Measurements from ENCODE around the gene TTYH3.

The TTYH3 gene

DNA sequence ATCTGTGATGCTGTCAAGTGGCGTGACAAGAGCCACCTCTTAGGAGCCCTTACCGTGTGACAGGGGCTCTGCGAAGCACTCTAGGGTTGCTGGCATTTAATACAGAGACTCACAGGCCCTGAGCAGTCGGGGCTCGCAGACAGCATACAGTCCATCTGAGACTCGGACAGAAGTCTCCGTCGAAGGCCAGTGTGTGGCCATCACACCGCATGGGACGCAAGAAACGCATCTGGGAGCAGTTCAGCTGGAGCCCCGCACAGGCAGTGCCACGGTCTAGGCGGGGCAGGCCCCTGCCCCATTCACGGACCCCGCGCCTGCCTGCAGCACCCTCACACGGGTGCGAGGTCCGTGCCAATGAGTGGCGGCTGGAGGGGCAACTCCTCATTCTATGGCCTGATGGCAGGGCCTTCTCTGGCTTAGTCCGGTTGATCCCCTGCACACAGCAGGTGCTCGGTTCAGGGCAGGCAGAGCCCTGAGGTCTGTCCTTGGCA is 39.4 kb upstream of the TTYH3 start:
- Histone ChIP-seq H3K27me3 (ENCODE audit: control insufficient read depth, insufficient read depth, low read length, poor library complexity, severe bottlenecking) (no peaks in the 10 kb centered on the region), H3K36me3 (ENCODE audit: control insufficient read depth, insufficient read depth, low read length) (no peaks in the 10 kb centered on the region), H3K27ac (ENCODE audit: insufficient read depth, low read depth, low read length, poor library complexity, severe bottlenecking) (no peak overlapping the region), H3K4me3 (ENCODE audit: insufficient read depth, low read depth, low read length) (no peak overlapping the region), H3K9me3 (ENCODE audit: control insufficient read depth, low read length) (no peaks in the 10 kb centered on the region), H3K4me1 (ENCODE audit: control insufficient read depth, insufficient read depth, low read length) (no peaks in the 10 kb centered on the region)
- WGBS, 2 experiments: 94 to 96% methylated on average over 23 of the region's 23 CpGs

DNA sequence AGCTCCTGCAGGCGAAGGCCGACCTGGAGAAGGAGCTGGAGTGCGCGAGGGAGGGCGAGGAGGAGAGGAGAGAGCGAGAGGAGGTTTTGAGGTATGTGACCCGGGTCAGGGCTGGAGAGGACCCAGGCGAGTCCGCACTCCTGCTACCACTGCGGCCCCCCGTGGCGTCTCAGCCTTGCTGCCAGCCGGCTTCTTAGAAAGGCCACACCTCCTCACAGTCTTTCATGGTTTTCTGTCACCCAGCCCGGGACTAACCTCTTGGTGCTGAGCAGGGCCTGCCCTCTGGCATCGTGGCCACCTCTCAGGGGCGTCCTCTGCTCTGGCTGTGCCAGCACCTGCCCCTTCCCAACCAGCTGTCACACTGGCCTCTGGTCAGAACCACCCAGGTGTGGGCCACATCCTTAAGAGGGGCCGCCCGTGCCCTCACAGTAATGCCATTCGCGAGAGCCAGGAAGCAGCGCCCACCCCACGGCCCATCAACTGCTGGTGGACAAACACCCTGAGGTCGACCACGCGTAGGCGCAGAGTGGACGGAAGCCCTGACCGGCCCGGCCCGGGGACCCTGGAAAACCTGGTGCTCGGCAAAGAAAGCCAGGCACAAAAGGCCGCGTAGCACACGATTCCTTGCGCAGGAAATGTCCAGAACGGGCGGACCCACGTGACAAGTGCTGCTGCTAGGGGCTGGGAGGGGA is 38.6 kb upstream of the TTYH3 start:
- Histone ChIP-seq H3K9me3 (ENCODE audit: control insufficient read depth, low read length) (no peaks in the 10 kb centered on the region), H3K4me3 (ENCODE audit: insufficient read depth, low read depth, low read length) (no peak overlapping the region), H3K27ac (ENCODE audit: insufficient read depth, low read depth, low read length, poor library complexity, severe bottlenecking) (no peak overlapping the region), H3K36me3 (ENCODE audit: control insufficient read depth, insufficient read depth, low read length) (no peaks in the 10 kb centered on the region), H3K4me1 (ENCODE audit: control insufficient read depth, insufficient read depth, low read length) (no peaks in the 10 kb centered on the region), H3K27me3 (ENCODE audit: control insufficient read depth, insufficient read depth, low read length, poor library complexity, severe bottlenecking) (no peaks in the 10 kb centered on the region)
- WGBS, 2 experiments: 94 to 95% methylated on average over 38 of the region's 38 CpGs

DNA sequence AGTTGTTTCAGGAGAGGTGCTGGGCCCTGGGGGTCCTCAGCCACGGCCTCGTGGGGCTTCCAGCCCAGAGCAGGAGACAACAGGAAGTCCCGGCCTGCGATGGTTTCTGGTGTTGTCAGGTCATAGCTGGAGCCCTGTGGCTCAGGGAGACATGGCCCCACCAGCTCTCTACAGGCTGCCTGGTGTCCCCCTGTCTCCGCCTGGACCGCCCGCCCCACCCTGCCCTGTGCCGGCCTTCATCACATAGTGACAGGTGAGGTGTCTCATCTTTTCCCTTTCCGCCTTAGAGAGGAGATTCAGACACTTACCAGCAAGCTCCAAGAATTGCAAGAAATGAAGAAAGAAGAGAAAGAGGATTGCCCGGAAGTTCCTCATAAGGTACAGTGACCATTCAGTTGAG is 37.2 kb upstream of the TTYH3 start:
- H3K27me3 ChIP-seq (ENCODE audit: control insufficient read depth, insufficient read depth, low read length, poor library complexity, severe bottlenecking): no peaks in the 10 kb centered on the region
- peaks cover 9% of the 10 kb centered on the region for H3K36me3 ChIP-seq (ENCODE audit: control insufficient read depth, insufficient read depth, low read length)
- no peak overlapping the region for H3K27ac ChIP-seq (ENCODE audit: insufficient read depth, low read depth, low read length, poor library complexity, severe bottlenecking)
- H3K4me3 ChIP-seq (ENCODE audit: insufficient read depth, low read depth, low read length): no peak overlapping the region
- no peaks in the 10 kb centered on the region for H3K4me1 ChIP-seq (ENCODE audit: control insufficient read depth, insufficient read depth, low read length)
- WGBS, 2 experiments: 94 to 96% methylated on average over 10 of the region's 10 CpGs
- no peaks in the 10 kb centered on the region for H3K9me3 ChIP-seq (ENCODE audit: control insufficient read depth, low read length)

DNA sequence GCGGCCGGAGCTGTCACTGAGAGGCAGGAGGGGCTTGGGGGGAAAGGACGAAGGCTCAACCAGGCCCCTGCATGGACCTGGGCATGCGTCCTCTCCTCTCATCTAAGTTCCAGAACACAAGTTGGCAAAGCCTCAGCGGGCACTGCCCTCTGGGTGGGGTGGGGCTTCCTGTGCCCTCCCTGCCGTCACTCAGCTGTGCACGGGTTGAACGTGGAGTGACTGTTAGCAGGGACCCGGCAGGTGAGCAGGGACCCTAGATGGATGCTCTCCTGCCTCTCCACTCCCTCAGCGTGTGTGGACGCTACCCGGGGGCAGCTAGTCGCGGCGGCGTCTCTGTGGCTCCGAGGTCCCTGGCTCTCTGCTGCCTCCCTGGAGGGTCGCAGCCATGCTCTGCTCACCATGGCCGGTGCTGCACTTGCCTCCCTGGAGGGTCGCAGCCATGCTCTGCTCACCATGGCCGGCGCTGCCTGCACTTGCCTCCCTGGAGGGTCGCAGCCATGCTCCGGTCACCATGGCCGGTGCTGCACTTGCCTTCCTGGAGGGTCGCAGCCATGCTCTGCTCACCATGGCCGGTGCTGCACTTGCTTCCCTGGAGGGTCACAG is 36.4 kb upstream of the TTYH3 start:
- H3K36me3 ChIP-seq (ENCODE audit: control insufficient read depth, insufficient read depth, low read length): peaks cover 9% of the 10 kb centered on the region
- WGBS, 2 experiments: 95 to 96% methylated on average over 27 of the region's 27 CpGs

DNA sequence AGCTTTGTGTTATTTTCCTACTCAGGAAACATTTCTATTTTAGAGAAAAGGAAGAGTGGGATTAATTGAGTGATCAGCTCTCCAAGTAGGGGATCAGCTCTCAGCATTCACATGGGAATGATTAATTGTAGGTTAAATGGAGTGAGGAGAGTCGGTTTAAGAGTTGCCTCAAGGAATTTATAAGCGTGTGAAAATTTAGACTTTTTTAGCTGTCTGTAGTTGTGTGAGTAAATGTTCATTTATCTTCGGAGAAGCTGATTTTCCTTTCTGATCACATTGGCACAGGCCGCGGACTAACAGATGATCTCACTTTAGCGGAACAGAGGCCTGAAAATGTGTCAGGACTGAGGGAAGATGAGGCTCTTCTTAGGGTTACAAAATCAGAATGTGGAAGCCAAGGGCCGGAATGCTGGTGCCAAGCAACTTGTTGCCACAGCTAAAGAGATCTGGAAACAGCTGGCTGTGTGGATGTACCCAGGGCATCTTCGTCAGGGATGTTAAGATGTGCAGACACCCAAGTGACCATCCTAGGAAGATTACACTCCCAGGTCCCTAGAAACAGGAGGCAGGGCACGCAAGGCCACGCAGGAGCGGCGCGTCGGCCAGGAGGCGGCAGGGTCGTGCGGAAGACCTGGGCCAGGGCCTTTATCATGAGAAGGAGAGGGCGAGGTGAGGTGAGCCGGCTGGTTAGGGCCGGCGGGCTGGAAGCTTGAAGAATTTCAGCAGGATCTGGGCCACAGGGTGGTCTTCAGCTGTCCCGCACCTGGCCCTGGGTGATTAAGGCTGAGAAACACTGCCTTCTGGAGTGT is 35.1 kb upstream of the TTYH3 start:
- Histone ChIP-seq H3K4me1 (ENCODE audit: control insufficient read depth, insufficient read depth, low read length) (no peaks in the 10 kb centered on the region), H3K27ac (ENCODE audit: insufficient read depth, low read depth, low read length, poor library complexity, severe bottlenecking) (no peak overlapping the region), H3K9me3 (ENCODE audit: control insufficient read depth, low read length) (no peaks in the 10 kb centered on the region), H3K27me3 (ENCODE audit: control insufficient read depth, insufficient read depth, low read length, poor library complexity, severe bottlenecking) (no peaks in the 10 kb centered on the region), H3K4me3 (ENCODE audit: insufficient read depth, low read depth, low read length) (no peak overlapping the region), H3K36me3 (ENCODE audit: control insufficient read depth, insufficient read depth, low read length) (peaks cover 9% of the 10 kb centered on the region)
- 96% methylated on average over 22 of the region's 22 CpGs for WGBS, 2 experiments

More for the DNA sequence above, 36.4 kb upstream of the TTYH3 start:
- Histone ChIP-seq H3K4me1 (ENCODE audit: control insufficient read depth, insufficient read depth, low read length) (no peaks in the 10 kb centered on the region), H3K27me3 (ENCODE audit: control insufficient read depth, insufficient read depth, low read length, poor library complexity, severe bottlenecking) (no peaks in the 10 kb centered on the region), H3K27ac (ENCODE audit: insufficient read depth, low read depth, low read length, poor library complexity, severe bottlenecking) (no peak overlapping the region), H3K4me3 (ENCODE audit: insufficient read depth, low read depth, low read length) (no peak overlapping the region), H3K9me3 (ENCODE audit: control insufficient read depth, low read length) (no peaks in the 10 kb centered on the region)

DNA sequence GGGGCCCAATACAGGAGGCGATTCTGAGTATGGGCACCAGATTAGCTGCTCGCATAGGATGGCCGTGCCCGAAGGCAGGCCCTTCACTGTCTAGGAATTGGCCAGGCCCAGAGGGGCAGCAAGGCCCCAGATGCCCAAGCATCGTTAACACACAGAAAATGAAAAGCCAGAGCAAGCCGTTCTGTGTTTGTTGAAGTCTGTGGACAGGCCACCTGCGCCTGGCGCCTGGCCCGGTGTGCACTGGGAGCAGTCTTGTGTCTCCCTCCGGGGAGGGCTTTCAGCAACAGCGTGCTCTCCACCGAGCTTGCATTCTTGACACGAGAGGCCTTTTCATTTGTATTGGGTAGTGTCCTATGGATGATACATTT is 34.5 kb upstream of the TTYH3 start:
- no peaks in the 10 kb centered on the region for H3K4me1 ChIP-seq (ENCODE audit: control insufficient read depth, insufficient read depth, low read length)
- H3K36me3 ChIP-seq (ENCODE audit: control insufficient read depth, insufficient read depth, low read length): peaks cover 9% of the 10 kb centered on the region
- H3K27ac ChIP-seq (ENCODE audit: insufficient read depth, low read depth, low read length, poor library complexity, severe bottlenecking): no peak overlapping the region
- H3K27me3 ChIP-seq (ENCODE audit: control insufficient read depth, insufficient read depth, low read length, poor library complexity, severe bottlenecking): no peaks in the 10 kb centered on the region
- H3K4me3 ChIP-seq (ENCODE audit: insufficient read depth, low read depth, low read length): no peak overlapping the region
- WGBS, 2 experiments: 90 to 92% methylated on average over 13 of the region's 13 CpGs
- H3K9me3 ChIP-seq (ENCODE audit: control insufficient read depth, low read length): no peaks in the 10 kb centered on the region

DNA sequence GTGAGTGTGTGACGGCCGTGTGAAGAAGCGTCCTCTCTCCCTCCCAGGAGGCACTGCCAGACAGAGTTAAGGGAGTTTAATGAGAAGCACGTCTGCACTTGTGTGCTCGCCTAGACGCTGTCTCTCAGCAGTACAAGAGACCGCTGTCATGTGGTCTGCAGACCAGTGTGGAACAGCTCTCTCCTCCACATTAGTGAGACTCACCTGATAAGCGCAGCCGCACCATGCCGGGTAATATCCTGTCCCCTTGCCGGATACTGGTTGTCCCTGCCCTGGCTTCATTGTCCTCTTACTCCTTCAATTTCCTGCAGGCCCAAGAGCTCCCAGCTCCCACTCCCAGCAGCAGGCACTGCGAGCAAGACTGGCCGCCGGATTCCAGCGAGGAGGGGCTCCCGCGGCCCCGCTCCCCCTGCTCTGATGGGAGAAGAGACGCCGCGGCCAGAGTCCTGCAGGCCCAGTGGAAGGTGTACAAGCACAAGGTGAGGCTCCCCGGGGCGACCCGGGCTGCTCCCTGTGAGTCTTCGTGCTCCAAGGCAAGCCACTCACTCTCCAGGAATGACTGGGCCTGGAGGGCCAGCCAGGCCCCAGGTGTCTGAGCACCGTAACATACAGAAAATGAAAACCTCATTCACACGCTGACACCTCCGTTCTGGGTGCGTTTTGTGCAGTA is 33.5 kb upstream of the TTYH3 start:
- H3K36me3 ChIP-seq (ENCODE audit: control insufficient read depth, insufficient read depth, low read length): peaks cover 9% of the 10 kb centered on the region
- H3K27ac ChIP-seq (ENCODE audit: insufficient read depth, low read depth, low read length, poor library complexity, severe bottlenecking): no peak overlapping the region
- no peaks in the 10 kb centered on the region for H3K4me1 ChIP-seq (ENCODE audit: control insufficient read depth, insufficient read depth, low read length)
- H3K4me3 ChIP-seq (ENCODE audit: insufficient read depth, low read depth, low read length): no peak overlapping the region
- 95% methylated on average over 29 of the region's 29 CpGs for WGBS, 2 experiments
- H3K27me3 ChIP-seq (ENCODE audit: control insufficient read depth, insufficient read depth, low read length, poor library complexity, severe bottlenecking): no peaks in the 10 kb centered on the region
- H3K9me3 ChIP-seq (ENCODE audit: control insufficient read depth, low read length): no peaks in the 10 kb centered on the region

DNA sequence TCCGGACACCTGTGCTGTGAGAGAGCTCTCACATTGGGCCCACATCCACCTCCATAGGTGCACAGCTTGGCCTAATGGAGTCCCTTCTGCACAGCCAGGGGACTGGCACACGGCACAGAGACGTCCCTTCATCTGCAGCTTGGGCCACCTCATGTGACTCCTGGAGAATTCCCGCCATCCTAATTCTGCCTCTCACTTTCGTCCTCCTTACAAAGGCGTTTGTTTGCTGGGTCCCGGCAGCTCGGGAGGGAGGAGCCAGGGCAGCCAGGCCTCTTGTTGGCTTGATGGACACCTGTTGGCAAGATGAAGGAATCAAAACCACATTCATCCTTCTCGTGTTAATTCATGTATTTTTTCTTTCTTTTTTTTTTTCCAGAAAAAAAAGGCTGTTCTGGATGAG is 30.7 kb upstream of the TTYH3 start:
- Histone ChIP-seq H3K4me1 (ENCODE audit: control insufficient read depth, insufficient read depth, low read length) (no peaks in the 10 kb centered on the region), H3K9me3 (ENCODE audit: control insufficient read depth, low read length) (no peaks in the 10 kb centered on the region), H3K27ac (ENCODE audit: insufficient read depth, low read depth, low read length, poor library complexity, severe bottlenecking) (no peak overlapping the region), H3K4me3 (ENCODE audit: insufficient read depth, low read depth, low read length) (no peak overlapping the region), H3K36me3 (ENCODE audit: control insufficient read depth, insufficient read depth, low read length) (peaks cover 9% of the 10 kb centered on the region), H3K27me3 (ENCODE audit: control insufficient read depth, insufficient read depth, low read length, poor library complexity, severe bottlenecking) (no peaks in the 10 kb centered on the region)
- 45 to 55% methylated on average over 8 to 9 of the region's 9 CpGs for WGBS, 2 experiments

DNA sequence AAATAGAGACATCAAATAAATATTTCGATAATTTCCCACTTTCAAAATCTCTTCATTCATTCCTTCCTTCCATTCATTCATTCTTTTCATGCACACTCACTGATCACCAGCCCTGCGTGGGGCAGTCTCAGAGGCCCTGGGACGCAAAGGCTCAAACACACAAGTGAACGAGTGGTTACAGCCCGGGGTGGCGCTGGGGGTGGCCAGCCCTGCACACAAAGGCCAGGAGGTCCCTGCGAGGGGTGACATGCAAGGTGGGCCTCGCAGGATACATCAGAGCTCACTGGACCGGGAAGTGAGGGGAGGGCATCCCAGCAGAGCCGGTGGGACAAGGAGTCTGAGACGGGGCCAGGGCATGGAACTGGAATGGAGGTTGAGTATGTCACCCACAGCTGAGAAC is 29.9 kb upstream of the TTYH3 start:
- Histone ChIP-seq H3K4me3 (ENCODE audit: insufficient read depth, low read depth, low read length) (no peak overlapping the region), H3K9me3 (ENCODE audit: control insufficient read depth, low read length) (no peaks in the 10 kb centered on the region), H3K36me3 (ENCODE audit: control insufficient read depth, insufficient read depth, low read length) (peaks cover 9% of the 10 kb centered on the region), H3K27ac (ENCODE audit: insufficient read depth, low read depth, low read length, poor library complexity, severe bottlenecking) (no peak overlapping the region), H3K27me3 (ENCODE audit: control insufficient read depth, insufficient read depth, low read length, poor library complexity, severe bottlenecking) (no peaks in the 10 kb centered on the region), H3K4me1 (ENCODE audit: control insufficient read depth, insufficient read depth, low read length) (peaks cover 4% of the 10 kb centered on the region)
- 95% methylated on average over 11 of the region's 11 CpGs for WGBS, 2 experiments

Measured in ectodermal cell (in vitro differentiated cells).